Central memory CD4-positive, alpha-beta T cell (primary cell): ENCODE measurements around the gene SPIRE2.

Source experiments
- DNase-seq: peaks from one replicate; pipeline ENCODE4 v3.0.0; 2022

SPIRE2 gene

GRCh38 chr16:89917773-89918452, 89.6 kb downstream of the SPIRE2 start:
- peak; percentile 81 for DNase-seq

- no peak for DNase-seq
Measured at GRCh38 chr16:89918453-89919347, 90.4 kb downstream of the SPIRE2 start, which contains the start of gene MC1R. MC1R (plus strand) TSS chr16:89918862; CDS start chr16:89919259, 397 bp downstream.

GRCh38 chr16:89919535-89920406, 91.5 kb downstream of the SPIRE2 start:
- DNase-seq: no peak

- no peak for DNase-seq
Measured at GRCh38 chr16:89920723-89921122, 92.4 kb downstream of the SPIRE2 start.
